ENCODE measurements around the gene CDK14. TPM values are rescaled to one million over a fixed set of nuclear protein-coding genes. Genes with fewer than 3 reads are reported as not detected.
A peak's percentile ranks its signal among the peaks of the same experiment; 100 is the strongest.

Gene CDK14
- total RNA-seq, 4 donors from 2014 or later = 29.3 to 37.8 (median 33.0) TPM

DNA sequence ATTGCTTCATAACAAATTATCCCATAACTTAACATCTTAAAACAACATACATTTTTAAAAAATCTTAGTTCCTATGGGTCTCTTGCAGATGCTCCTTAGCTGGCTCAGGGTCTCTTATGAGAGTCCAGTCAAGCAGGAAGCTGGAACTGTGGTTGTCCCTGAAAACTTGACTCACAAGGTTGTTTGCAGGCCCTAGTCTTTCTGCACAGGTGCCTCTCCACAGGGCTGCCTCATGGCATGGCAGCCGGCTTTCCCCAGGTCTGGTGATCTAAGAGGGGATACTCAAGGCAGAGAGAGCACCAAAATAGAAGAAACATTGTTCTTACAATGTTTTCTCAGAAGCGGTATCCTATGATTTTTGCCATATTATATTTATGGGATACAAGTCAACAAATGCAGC is 127.1 kb downstream of the CDK14 start:
- Histone ChIP-seq H3K9me3 (no peaks in the 10 kb centered on the region), H3K27ac (no peak overlapping the region), H3K36me3 (no peaks in the 10 kb centered on the region), H3K4me1 (peaks cover 22 to 25% of the 10 kb centered on the region in 2 donors), H3K4me3 (replicated peaks in 1 of 3) (no peak overlapping the region), H3K27me3 (no peaks in the 10 kb centered on the region)
- intact Hi-C loops (cut with DNase I) = no loop called here
- DNase-seq = no peak
- TF ChIP-seq POLR2A (IDR thresholded peaks at IDR 0.05) = no peak
- TF ChIP-seq, protein P1, sequence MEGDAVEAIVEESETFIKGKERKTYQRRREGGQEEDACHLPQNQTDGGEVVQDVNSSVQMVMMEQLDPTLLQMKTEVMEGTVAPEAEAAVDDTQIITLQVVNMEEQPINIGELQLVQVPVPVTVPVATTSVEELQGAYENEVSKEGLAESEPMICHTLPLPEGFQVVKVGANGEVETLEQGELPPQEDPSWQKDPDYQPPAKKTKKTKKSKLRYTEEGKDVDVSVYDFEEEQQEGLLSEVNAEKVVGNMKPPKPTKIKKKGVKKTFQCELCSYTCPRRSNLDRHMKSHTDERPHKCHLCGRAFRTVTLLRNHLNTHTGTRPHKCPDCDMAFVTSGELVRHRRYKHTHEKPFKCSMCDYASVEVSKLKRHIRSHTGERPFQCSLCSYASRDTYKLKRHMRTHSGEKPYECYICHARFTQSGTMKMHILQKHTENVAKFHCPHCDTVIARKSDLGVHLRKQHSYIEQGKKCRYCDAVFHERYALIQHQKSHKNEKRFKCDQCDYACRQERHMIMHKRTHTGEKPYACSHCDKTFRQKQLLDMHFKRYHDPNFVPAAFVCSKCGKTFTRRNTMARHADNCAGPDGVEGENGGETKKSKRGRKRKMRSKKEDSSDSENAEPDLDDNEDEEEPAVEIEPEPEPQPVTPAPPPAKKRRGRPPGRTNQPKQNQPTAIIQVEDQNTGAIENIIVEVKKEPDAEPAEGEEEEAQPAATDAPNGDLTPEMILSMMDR (IDR thresholded peaks at IDR 0.05) = no peak
- 84 to 100% methylated on average over 2 of the region's 2 CpGs for WGBS, 2 donors

- H3K4me3 ChIP-seq (replicated peaks in 1 of 3) = no peak overlapping the region
- no peak overlapping the region for H3K27ac ChIP-seq
- no peak for TF ChIP-seq POLR2A (IDR thresholded peaks at IDR 0.05)
- TF ChIP-seq, protein P1 (IDR thresholded peaks at IDR 0.05) = no peak
- H3K36me3 ChIP-seq = no peaks in the 10 kb centered on the region
- H3K4me1 ChIP-seq = peaks cover 21 to 25% of the 10 kb centered on the region in 2 donors
- intact Hi-C loops (cut with DNase I) = no loop called here
- no peaks in the 10 kb centered on the region for H3K27me3 ChIP-seq
- no peak for DNase-seq
- H3K9me3 ChIP-seq = no peaks in the 10 kb centered on the region
Observed at GRCh38 chr7:90723866-90724265, 127.7 kb downstream of the CDK14 start.

DNA sequence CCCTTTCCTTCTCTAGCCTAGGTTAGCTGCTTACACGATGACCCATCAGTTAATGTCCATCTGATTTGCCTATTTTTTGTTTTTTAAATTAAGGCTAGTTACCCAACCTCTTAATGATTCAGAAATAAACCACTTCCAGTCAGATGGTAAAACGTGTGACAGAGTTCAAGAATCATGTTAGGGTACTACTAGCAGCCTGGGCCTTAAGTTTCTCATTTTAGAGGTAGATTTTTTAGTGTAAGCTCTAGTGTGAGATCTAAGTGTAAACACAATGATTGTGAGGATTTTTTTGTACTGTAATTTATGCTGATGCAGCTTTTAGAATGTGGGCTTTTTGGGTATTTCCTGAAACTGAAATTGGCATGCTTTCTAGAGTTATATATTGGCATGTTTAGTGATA is 130.0 kb downstream of the CDK14 start:
- H3K27me3 ChIP-seq = no peaks in the 10 kb centered on the region
- H3K4me1 ChIP-seq = peaks cover 18 to 21% of the 10 kb centered on the region in 2 donors
- H3K36me3 ChIP-seq = no peaks in the 10 kb centered on the region
- DNase-seq = no peak
- no peak overlapping the region for H3K4me3 ChIP-seq (replicated peaks in 1 of 3)
- 73 to 78% methylated on average over 2 of the region's 2 CpGs for WGBS, 2 donors
- peak overlapping the region in 1 of 3 donors; percentile 14 for H3K27ac ChIP-seq
- intact Hi-C loops (cut with DNase I) = no loop called here
- no peaks in the 10 kb centered on the region for H3K9me3 ChIP-seq
- TF ChIP-seq POLR2A (IDR thresholded peaks at IDR 0.05) = no peak
- TF ChIP-seq, protein P1 (IDR thresholded peaks at IDR 0.05) = no peak

DNA sequence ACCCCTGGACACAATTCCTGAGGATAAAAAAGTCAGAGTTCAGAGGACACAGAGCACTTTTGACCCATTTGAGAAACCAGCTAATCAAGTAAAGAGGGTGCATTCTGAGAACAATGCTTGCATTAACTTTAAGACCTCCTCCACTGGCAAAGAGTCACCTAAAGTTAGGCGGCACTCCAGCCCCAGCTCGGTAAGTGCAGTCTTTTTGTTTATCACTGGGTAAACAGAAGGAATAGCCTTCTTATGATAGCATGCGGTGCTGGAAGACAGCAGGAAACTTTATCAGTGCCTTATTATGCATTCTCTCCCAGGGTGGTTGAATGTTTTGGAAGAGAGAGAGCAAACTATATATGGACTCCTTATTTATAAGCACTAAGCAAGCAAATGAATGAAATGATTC is 130.5 kb downstream of the CDK14 start:
- intact Hi-C loops (cut with DNase I) = no loop called here
- Histone ChIP-seq H3K36me3 (no peaks in the 10 kb centered on the region), H3K9me3 (no peaks in the 10 kb centered on the region), H3K27me3 (no peaks in the 10 kb centered on the region), H3K4me3 (replicated peaks in 1 of 3) (no peak overlapping the region), H3K4me1 (peaks cover 13 to 16% of the 10 kb centered on the region in 2 donors), H3K27ac (peak overlapping the region in 1 of 3 donors; percentile 30)
- TF ChIP-seq, protein P1 (IDR thresholded peaks at IDR 0.05) = no peak
- TF ChIP-seq POLR2A (IDR thresholded peaks at IDR 0.05) = no peak
- DNase-seq = no peak
- WGBS, 2 donors = 18 to 26% methylated on average over 3 of the region's 3 CpGs

GRCh38 chr7:90727412-90727811 is 131.3 kb downstream of the CDK14 start:
- no peak overlapping the region for H3K4me3 ChIP-seq (replicated peaks in 1 of 3)
- no peaks in the 10 kb centered on the region for H3K9me3 ChIP-seq
- peak overlapping the region in 1 of 3 donors; percentile 30 for H3K27ac ChIP-seq
- TF ChIP-seq, protein P1 (IDR thresholded peaks at IDR 0.05) = no peak
- TF ChIP-seq POLR2A (IDR thresholded peaks at IDR 0.05) = no peak
- intact Hi-C loops (cut with DNase I) = no loop called here
- DNase-seq = no peak
- H3K27me3 ChIP-seq = no peaks in the 10 kb centered on the region
- peaks cover 12 to 13% of the 10 kb centered on the region in 2 donors for H3K4me1 ChIP-seq
- H3K36me3 ChIP-seq = no peaks in the 10 kb centered on the region
